Trophoblast cell (in vitro differentiated cells and primary cell): Measurements from ENCODE around the gene TSSK2.

Source experiments
- DNase-seq, 2 donors: peaks; one replicate each; pipeline ENCODE4 v3.0.0-alpha.2; 2016
- H2AFZ ChIP-seq: 2 replicates; pipeline ENCODE4 v1.6.1; 2013; ENCODE audit warnings: low read length, moderate library complexity, mild to moderate bottlenecking; ENCODE audit not compliant: insufficient read depth, poor library complexity
- H2AK5ac ChIP-seq: 2 replicates; pipeline ENCODE4 v1.6.1; 2013; ENCODE audit warnings: mild to moderate bottlenecking, low read length
- H2BK120ac ChIP-seq: 2 replicates; pipeline ENCODE4 v1.6.1; 2013; ENCODE audit warnings: low read length, mild to moderate bottlenecking, moderate library complexity; ENCODE audit not compliant: insufficient read depth, poor library complexity
- H2BK12ac ChIP-seq: 2 replicates; pipeline ENCODE4 v1.6.1; 2013; ENCODE audit warnings: mild to moderate bottlenecking, low read length, moderate library complexity
- H2BK5ac ChIP-seq: 2 replicates; pipeline ENCODE4 v1.6.1; 2013; ENCODE audit warnings: low read length, low read depth, moderate library complexity, mild to moderate bottlenecking; ENCODE audit not compliant: poor library complexity
- H3K14ac ChIP-seq: 2 replicates; pipeline ENCODE4 v1.6.1; 2013; ENCODE audit warnings: mild to moderate bottlenecking, low read length
- H3K18ac ChIP-seq: 2 replicates; pipeline ENCODE4 v1.6.1; 2013; ENCODE audit warnings: mild to moderate bottlenecking, low read length
- H3K23ac ChIP-seq: 2 replicates; pipeline ENCODE4 v1.6.1; 2013; ENCODE audit warnings: low read length
- H3K27ac ChIP-seq: 2 replicates; pipeline ENCODE4 v1.5.1; 2013; ENCODE audit warnings: low read depth, mild to moderate bottlenecking, inconsistent platforms, low read length, moderate library complexity
- H3K27me3 ChIP-seq: 2 replicates; pipeline ENCODE4 v1.6.1; 2013; ENCODE audit warnings: inconsistent platforms, mild to moderate bottlenecking, low read length, moderate library complexity; ENCODE audit not compliant: insufficient read depth
- H3K36me3 ChIP-seq, 2 experiments: 1 replicate in 1 of 2; 2 replicates in 1 of 2; pipeline ENCODE4 v1.6.1; 2013; ENCODE audit warnings: low read length in 2 of 2, mild to moderate bottlenecking in 2 of 2, moderate library complexity in 1 of 2; ENCODE audit not compliant: insufficient read depth in 2 of 2, control insufficient read depth in 1 of 2
- H3K4ac ChIP-seq: 2 replicates; pipeline ENCODE4 v1.6.1; 2013; ENCODE audit warnings: low read depth, mild to moderate bottlenecking, low read length, moderate library complexity
- H3K4me1 ChIP-seq, 2 experiments: 1 replicate in 1 of 2; 2 replicates in 1 of 2; pipeline ENCODE4 v1.6.1; 2013; ENCODE audit warnings: low read length in 2 of 2, mild to moderate bottlenecking in 2 of 2, moderate library complexity in 1 of 2; ENCODE audit not compliant: insufficient read depth in 2 of 2, control insufficient read depth in 1 of 2
- H3K4me2 ChIP-seq: 2 replicates; pipeline ENCODE4 v1.6.1; 2013; ENCODE audit warnings: inconsistent platforms, mild to moderate bottlenecking, low read length, moderate library complexity
- H3K4me3 ChIP-seq: 2 replicates; pipeline ENCODE4 v1.5.1; 2013; ENCODE audit warnings: mild to moderate bottlenecking, low read depth, low read length, inconsistent platforms
- H3K79me1 ChIP-seq: one replicate; pipeline ENCODE4 v1.6.1; 2013; ENCODE audit warnings: low read length
- H3K79me2 ChIP-seq: 2 replicates; pipeline ENCODE4 v1.6.1; 2013; ENCODE audit warnings: low read length, mild to moderate bottlenecking; ENCODE audit not compliant: control insufficient read depth, insufficient read depth, poor library complexity
- H3K9ac ChIP-seq: 2 replicates; pipeline ENCODE4 v1.6.1; 2013; ENCODE audit warnings: mild to moderate bottlenecking, low read length
- H3K9me3 ChIP-seq: 2 replicates; pipeline ENCODE4 v1.6.1; 2013; ENCODE audit warnings: low read depth, mild to moderate bottlenecking, control low read depth, inconsistent platforms, low read length; ENCODE audit not compliant: insufficient read depth
- H4K12ac ChIP-seq: 2 replicates; pipeline ENCODE4 v1.6.1; 2013; ENCODE audit warnings: low read depth, mild to moderate bottlenecking, low read length, moderate library complexity
- H4K8ac ChIP-seq: 2 replicates; pipeline ENCODE4 v1.6.1; 2013; ENCODE audit warnings: low read depth, mild to moderate bottlenecking, low read length, moderate library complexity
- H4K91ac ChIP-seq: one replicate; pipeline ENCODE4 v1.6.1; 2013; ENCODE audit warnings: low read depth, mild to moderate bottlenecking, low read length, moderate library complexity
- WGBS: extraction: QIAGEN DNeasy Blood & Tissue Kit; methylation state at CpG from one replicate; pipeline ENCODE4 v1.1.7; 2013; ENCODE audit warnings: missing lambda C conversion rate; ENCODE audit not compliant: insufficient read length, insufficient coverage; ENCODE audit errors: extremely low coverage; 5-methylcytosine and 5-hydroxymethylcytosine counted together

Gene TSSK2

GRCh38 chr22:19169947-19170318, 38.8 kb downstream of the TSSK2 start:
- Histone ChIP-seq H4K12ac (no peak overlapping the region), H3K9me3 (no peaks in the 10 kb centered on the region), H4K8ac (no peak overlapping the region), H3K4me1 (peaks cover 27 to 31% of the 10 kb centered on the region in 2 experiments), H3K4me2 (no peak overlapping the region), H3K9ac (no peak overlapping the region), H3K4me3 (no peak overlapping the region), H2AFZ (no peak overlapping the region), H3K18ac (no peak overlapping the region), H2AK5ac (no peak overlapping the region), H2BK5ac (no peak overlapping the region), H3K79me2 (peaks cover 11% of the 10 kb centered on the region), H3K27me3 (peaks cover 25% of the 10 kb centered on the region), H3K4ac (no peak overlapping the region), H3K23ac (no peak overlapping the region), H2BK12ac (no peak overlapping the region), H2BK120ac (no peak overlapping the region), H4K91ac (no peak overlapping the region), H3K79me1 (peaks cover 10% of the 10 kb centered on the region), H3K36me3 (peaks cover under 1 to 7% of the 10 kb centered on the region in 2 experiments), H3K14ac (no peak overlapping the region), H3K27ac (no peak overlapping the region)
- no CpG with 5 or more reads among the region's 7 CpGs for WGBS
- DNase-seq = no peak

DNA sequence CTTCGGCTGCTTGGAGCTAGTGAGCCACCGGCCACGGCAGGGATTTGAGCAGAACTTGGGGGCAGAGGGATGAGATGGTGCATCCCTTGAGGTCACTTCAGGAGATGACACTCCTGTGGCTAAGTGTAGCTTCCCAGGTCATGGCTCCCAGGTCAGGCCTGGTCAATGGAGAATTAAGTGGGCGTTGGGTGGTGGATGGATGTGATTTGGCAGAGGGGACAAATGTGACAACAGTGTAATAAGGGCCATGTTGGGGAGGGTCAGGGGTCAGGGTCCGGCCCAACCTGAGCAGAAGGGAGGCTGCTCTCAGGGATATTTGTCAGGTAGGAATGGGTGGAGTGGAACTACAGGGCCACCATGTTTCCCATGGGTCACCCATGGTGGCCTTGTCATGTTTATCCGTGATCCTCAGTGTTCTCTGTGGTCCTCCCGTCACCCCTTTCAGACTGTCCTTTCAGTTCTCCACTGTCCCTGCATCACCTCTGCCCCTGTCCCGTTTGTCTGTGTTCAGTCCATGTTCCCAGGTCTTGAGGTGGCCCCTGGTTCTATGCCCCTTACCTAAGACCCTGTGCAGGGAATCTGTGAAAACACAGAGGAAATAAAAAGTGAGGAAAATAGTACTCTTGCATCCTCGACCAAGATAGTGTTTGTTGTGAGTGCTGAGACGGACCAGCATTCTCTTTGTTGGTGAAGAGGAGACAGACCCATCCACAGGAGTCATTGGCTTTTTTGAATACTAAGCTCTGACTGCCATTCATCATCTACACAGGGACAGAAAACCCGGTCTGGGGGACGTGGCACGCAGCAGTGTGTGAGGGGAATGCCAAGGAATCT, 41.3 kb downstream of the TSSK2 start:
- peaks cover 10% of the 10 kb centered on the region for H3K79me1 ChIP-seq
- peak overlapping the region; percentile 90 for H3K4me3 ChIP-seq
- H4K91ac ChIP-seq = peak overlapping the region; percentile 87
- peak overlapping the region; percentile 78 for H3K14ac ChIP-seq
- H3K4me1 ChIP-seq = peaks cover 46 to 53% of the 10 kb centered on the region in 2 experiments
- H3K4ac ChIP-seq = peak overlapping the region; percentile 92
- H2AFZ ChIP-seq = peak overlapping the region; percentile 64
- H2AK5ac ChIP-seq = peak overlapping the region; percentile 62
- H3K79me2 ChIP-seq = peaks cover 14% of the 10 kb centered on the region
- H3K27me3 ChIP-seq = peaks cover 20% of the 10 kb centered on the region
- H3K9ac ChIP-seq = peak overlapping the region; percentile 87
- H2BK5ac ChIP-seq = no peak overlapping the region
- peak overlapping the region; percentile 48 for H3K18ac ChIP-seq
- H3K4me2 ChIP-seq = peak overlapping the region; percentile 74
- peaks cover 22 to 27% of the 10 kb centered on the region in 2 experiments for H3K36me3 ChIP-seq
- H3K23ac ChIP-seq = no peak overlapping the region
- H2BK120ac ChIP-seq = peak overlapping the region; percentile 70
- peaks cover 1% of the 10 kb centered on the region for H3K9me3 ChIP-seq
- H4K12ac ChIP-seq = peak overlapping the region; percentile 81
- H3K27ac ChIP-seq = no peak overlapping the region
- no peak overlapping the region for H2BK12ac ChIP-seq
- no CpG with 5 or more reads among the region's 13 CpGs for WGBS
- H4K8ac ChIP-seq = peak overlapping the region; percentile 94
- no peak for DNase-seq

DNA sequence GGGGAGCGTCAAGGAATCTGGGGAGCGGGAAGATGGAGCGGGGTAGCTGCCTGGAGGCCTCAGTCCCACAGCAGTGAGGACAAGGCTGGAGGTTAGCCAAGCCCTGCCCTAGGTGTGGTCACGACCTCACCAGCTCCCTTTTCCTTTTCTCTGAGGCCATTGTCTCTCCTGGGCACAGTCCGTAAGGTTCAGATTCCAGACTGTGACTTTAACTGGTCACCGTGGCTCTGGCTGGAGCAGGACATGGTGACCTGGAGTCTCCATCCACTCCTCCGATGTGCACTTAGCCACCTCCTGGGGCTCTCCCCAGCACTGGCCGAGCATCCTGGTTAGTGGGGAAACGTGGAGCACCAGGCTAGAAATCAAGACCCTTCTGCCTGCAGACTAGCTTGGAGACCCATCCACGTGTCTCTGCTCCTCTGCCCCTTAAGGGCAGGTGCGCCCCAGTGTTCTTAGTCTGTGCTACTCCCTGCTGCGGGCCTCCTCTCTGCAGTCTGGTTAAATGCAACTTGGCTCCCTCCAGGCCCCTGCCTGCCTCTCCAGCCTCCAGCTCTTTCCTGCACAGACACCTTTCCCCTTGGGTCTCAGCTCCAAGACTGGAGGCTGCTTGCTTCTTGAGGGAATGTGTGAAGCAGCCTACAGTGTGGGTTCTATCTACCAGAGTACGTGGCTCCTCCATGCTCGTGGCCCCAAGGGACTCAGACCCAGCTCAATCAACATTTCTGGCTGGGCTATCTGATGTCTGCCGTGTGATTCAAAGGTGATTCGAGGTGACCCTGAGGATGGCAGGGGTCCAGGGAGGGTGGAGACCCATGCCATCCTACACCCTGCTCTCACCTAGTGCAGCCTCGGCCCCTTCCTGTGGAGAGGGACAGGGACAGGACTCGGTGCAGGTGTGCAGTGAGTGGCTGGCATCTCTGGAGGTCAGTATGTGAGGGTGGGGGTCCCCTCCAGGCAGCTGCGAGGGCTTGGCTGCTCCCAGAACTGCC, 42.2 kb downstream of the TSSK2 start:
- Histone ChIP-seq H3K14ac (no peak overlapping the region), H4K91ac (no peak overlapping the region), H3K9ac (no peak overlapping the region), H4K8ac (no peak overlapping the region), H2BK12ac (no peak overlapping the region), H3K4ac (no peak overlapping the region), H3K4me1 (peaks cover 49 to 57% of the 10 kb centered on the region in 2 experiments), H3K23ac (no peak overlapping the region), H3K27ac (no peak overlapping the region), H3K79me2 (peaks cover 23% of the 10 kb centered on the region), H3K9me3 (peaks cover 1% of the 10 kb centered on the region), H3K4me2 (peak overlapping the region; percentile 74), H2AK5ac (no peak overlapping the region), H3K36me3 (peaks cover 22 to 27% of the 10 kb centered on the region in 2 experiments), H2AFZ (no peak overlapping the region), H3K18ac (no peak overlapping the region), H2BK120ac (no peak overlapping the region), H3K27me3 (peaks cover 18% of the 10 kb centered on the region), H3K79me1 (peaks cover 19% of the 10 kb centered on the region), H4K12ac (no peak overlapping the region), H2BK5ac (no peak overlapping the region), H3K4me3 (no peak overlapping the region)
- WGBS = no CpG with 5 or more reads among the region's 19 CpGs
- no peak for DNase-seq
